ENCODE measurements around the gene FA2H. TPM values are rescaled to one million over a fixed set of nuclear protein-coding genes. Genes with fewer than 3 reads are reported as not detected.
"Not testable (repeated sequence)": the region's sequence is repeated elsewhere in the genome, so short reads cannot be mapped to it uniquely, and the experiment has no call there.

Gene FA2H
- total RNA-seq, 2 donors from 2014 or later: 2.1 to 2.4 TPM

- Histone ChIP-seq H3K4me1 (ENCODE audit: control insufficient read depth, insufficient read depth, low read length) (peaks cover 9% of the 10 kb centered on the region), H3K9me3 (ENCODE audit: control insufficient read depth, low read length) (peaks cover 42% of the 10 kb centered on the region), H3K4me3 (ENCODE audit: low read length) (peak overlapping the region; percentile 28), H3K9ac (ENCODE audit: extremely low read depth, low read length, poor library complexity, severe bottlenecking) (no peak overlapping the region), H3K27me3 (ENCODE audit: control insufficient read depth, insufficient read depth, low read length, poor library complexity, severe bottlenecking) (no peaks in the 10 kb centered on the region), H3K27ac (ENCODE audit: low read depth, low read length) (no peak overlapping the region), H3K36me3 (ENCODE audit: control insufficient read depth, insufficient read depth, low read length) (no peaks in the 10 kb centered on the region)
- Mint-ChIP-seq H3K27ac (no peak overlapping the region), H3K4me1 (peaks cover 24% of the 10 kb centered on the region), H3K27me3 (ENCODE audit: insufficient read depth) (peaks cover 15% of the 10 kb centered on the region), H3K36me3 (ENCODE audit: low read depth) (peaks cover under 1% of the 10 kb centered on the region), H3K9me3 (peaks cover 43% of the 10 kb centered on the region), H3K4me3 (no peak overlapping the region)
- no peak for TF ChIP-seq CTCF (conservative IDR thresholded peaks at IDR 0.05)
- 36 to 42% methylated on average over 2 of the region's 2 CpGs for WGBS, 2 experiments (ENCODE audit: insufficient coverage in 1 of 2, insufficient read length in 1 of 2)
- no peak for DNase-seq
Observed at GRCh38 chr16:74811911-74812310, 37.3 kb upstream of the FA2H start.

- WGBS, 2 experiments (ENCODE audit: insufficient coverage in 1 of 2, insufficient read length in 1 of 2): 25 to 60% methylated on average over 1 of the region's 1 CpG
- peak overlapping the region; percentile 31 for H3K4me3 Mint-ChIP-seq
Observed at GRCh38 chr16:74811216-74811615, 36.6 kb upstream of the FA2H start.

GRCh38 chr16:74807052-74807646, 32.5 kb upstream of the FA2H start:
- H3K27me3 Mint-ChIP-seq (ENCODE audit: insufficient read depth): peaks cover 4% of the 10 kb centered on the region
- Histone ChIP-seq H3K4me3 (ENCODE audit: low read length) (peak overlapping the region; percentile 58), H3K4me1 (ENCODE audit: control insufficient read depth, insufficient read depth, low read length) (peaks cover 8% of the 10 kb centered on the region), H3K27ac (ENCODE audit: low read depth, low read length) (no peak overlapping the region), H3K9ac (ENCODE audit: extremely low read depth, low read length, poor library complexity, severe bottlenecking) (no peak overlapping the region), H3K36me3 (ENCODE audit: control insufficient read depth, insufficient read depth, low read length) (no peaks in the 10 kb centered on the region), H3K27me3 (ENCODE audit: control insufficient read depth, insufficient read depth, low read length, poor library complexity, severe bottlenecking) (no peaks in the 10 kb centered on the region), H3K9me3 (ENCODE audit: control insufficient read depth, low read length) (peaks cover 75% of the 10 kb centered on the region)
- peaks cover 13% of the 10 kb centered on the region for H3K4me1 Mint-ChIP-seq
- peaks cover 75% of the 10 kb centered on the region for H3K9me3 Mint-ChIP-seq
- peaks cover 8% of the 10 kb centered on the region for H3K36me3 Mint-ChIP-seq (ENCODE audit: low read depth)
- H3K27ac Mint-ChIP-seq: no peak overlapping the region
- no peak for DNase-seq
- no peak overlapping the region for H3K4me3 Mint-ChIP-seq
- 89 to 91% methylated on average over 3 to 7 of the region's 7 CpGs for WGBS, 2 experiments (ENCODE audit: insufficient coverage in 1 of 2, insufficient read length in 1 of 2)
- no peak for TF ChIP-seq CTCF (conservative IDR thresholded peaks at IDR 0.05)

More at GRCh38 chr16:74811216-74811615, 36.6 kb upstream of the FA2H start:
- not testable (repeated sequence) for H3K9ac ChIP-seq (ENCODE audit: extremely low read depth, low read length, poor library complexity, severe bottlenecking); H3K36me3 Mint-ChIP-seq (ENCODE audit: low read depth); H3K27ac ChIP-seq (ENCODE audit: low read depth, low read length); H3K4me1 ChIP-seq (ENCODE audit: control insufficient read depth, insufficient read depth, low read length); H3K36me3 ChIP-seq (ENCODE audit: control insufficient read depth, insufficient read depth, low read length); H3K27me3 ChIP-seq (ENCODE audit: control insufficient read depth, insufficient read depth, low read length, poor library complexity, severe bottlenecking)
- H3K4me3 ChIP-seq (ENCODE audit: low read length): peak overlapping the region; percentile 60
- DNase-seq: peak; percentile 59
- H3K9me3 ChIP-seq (ENCODE audit: control insufficient read depth, low read length): peaks cover 49% of the 10 kb centered on the region
- peaks cover 24% of the 10 kb centered on the region for H3K4me1 Mint-ChIP-seq
- peaks cover 50% of the 10 kb centered on the region for H3K9me3 Mint-ChIP-seq
- H3K27me3 Mint-ChIP-seq (ENCODE audit: insufficient read depth): peaks cover 12% of the 10 kb centered on the region
- H3K27ac Mint-ChIP-seq: peak overlapping the region; percentile 75

Data from endodermal cell (in vitro differentiated cells).